Hepatocyte (in vitro differentiated cells): ENCODE measurements around the gene BCAS3.

Experiments
- CTCF ChIP-seq: fragments of 200-600 bp; sonication (generic); IDR thresholded peaks from 2 replicates; pipeline ENCODE4 v1.5.1; 2016; ENCODE audit warnings: antibody characterized with exemption, mild to moderate bottlenecking; ENCODE audit not compliant: poor library complexity
- EZH2 ChIP-seq: fragments of 200-600 bp; sonication (generic); IDR thresholded peaks from 2 replicates; pipeline ENCODE4 v1.6.1; 2016; ENCODE audit warnings: antibody characterized with exemption, mild to moderate bottlenecking, borderline replicate concordance

DNA sequence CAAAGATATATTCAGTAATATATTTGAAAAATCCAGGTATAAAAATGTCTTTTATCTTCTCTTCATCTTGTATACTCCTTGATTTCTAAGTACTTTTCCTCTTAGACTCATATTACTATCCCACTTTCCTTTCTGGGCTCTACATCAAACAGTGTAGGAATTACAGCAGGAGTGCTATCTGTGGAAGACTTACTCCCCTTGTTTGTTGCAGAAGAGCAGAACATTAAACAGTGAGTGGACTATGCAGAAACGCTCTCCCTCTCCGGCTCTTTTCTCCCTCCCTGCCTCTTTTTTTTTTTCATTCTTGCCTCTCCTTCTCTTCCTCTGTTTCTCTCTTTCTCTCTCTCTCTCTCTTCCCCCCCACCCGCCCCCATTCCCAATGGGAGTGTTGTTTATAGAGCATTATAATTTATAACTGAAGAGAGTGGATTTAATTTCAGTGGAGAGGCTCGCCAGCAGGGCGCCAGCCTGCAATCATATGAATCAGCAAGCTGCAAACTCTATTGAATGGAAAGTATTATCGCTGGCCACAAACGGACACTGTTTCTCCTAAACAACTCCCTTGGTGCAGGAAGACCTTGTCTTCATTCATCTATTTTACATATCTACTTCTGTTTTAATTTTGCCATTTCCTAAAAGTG, 479.7 kb downstream of the BCAS3 start:
- TF ChIP-seq CTCF (no peak), EZH2 (no peak)
